AML-193 (cell line): Measurements from ENCODE around the gene BRCA1.
"Not testable (repeated sequence)": the region's sequence is repeated elsewhere in the genome, so short reads cannot be mapped to it uniquely, and the experiment has no call there.

Source experiments
- DNase-seq, 2 experiments: peaks; one replicate each; lab custom pipeline; 2025; lab: John Stamatoyannopoulos, UW

The BRCA1 gene

DNA sequence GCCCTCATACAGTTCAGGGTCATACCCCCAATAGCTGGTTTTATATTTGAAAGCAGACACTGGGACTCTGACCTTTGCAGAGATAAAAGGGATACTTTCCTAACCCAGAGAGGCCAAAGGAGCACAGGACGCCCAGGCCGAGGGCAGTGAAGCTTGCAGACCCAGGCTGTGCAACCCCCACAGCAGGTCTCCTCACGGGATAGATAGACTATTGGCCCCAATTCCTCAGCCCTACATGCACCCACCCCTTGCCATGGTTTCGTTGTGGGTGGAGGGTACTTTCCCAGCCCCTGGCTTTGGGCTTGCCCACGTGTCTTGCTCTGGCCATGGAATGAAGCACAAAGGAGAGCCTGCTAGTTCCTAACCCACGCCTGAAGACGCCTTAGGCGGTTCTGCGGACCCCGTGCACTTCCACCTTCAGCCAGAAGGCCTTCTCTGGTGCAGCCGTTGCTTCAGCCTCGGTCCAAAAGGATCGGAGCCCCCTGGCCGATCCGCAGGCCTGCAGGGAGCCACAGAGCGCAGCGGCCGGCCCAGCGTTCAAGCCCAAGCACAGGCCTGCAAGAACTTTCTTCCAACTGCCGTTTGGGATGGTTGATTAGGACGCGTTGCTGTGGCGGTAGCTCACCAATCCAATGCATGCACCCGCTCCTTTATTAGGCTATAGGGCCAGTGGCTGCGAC lies 9.8 kb upstream of the BRCA1 start:
- DNase-seq, result no peak

DNA sequence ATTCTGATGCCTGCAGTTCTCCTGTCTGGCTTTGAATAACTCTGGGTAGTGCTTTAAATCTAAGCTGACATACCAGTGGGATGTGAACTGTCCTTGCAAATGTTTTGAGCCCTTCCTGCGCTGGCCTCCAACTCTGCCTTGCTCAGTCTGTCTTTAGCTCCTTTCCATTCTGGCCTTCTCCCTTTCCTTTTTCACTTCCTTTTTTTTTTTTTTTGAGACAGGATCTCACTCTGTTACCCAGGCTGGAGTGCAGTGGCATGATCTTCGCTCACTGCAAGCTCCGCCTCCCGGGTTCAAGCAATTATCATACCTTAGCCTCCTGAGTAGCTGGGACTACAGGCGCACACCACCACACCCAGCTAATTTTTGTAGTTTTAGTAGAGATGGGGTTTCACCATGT lies 8.3 kb upstream of the BRCA1 start:
- not testable (repeated sequence) for DNase-seq

DNA sequence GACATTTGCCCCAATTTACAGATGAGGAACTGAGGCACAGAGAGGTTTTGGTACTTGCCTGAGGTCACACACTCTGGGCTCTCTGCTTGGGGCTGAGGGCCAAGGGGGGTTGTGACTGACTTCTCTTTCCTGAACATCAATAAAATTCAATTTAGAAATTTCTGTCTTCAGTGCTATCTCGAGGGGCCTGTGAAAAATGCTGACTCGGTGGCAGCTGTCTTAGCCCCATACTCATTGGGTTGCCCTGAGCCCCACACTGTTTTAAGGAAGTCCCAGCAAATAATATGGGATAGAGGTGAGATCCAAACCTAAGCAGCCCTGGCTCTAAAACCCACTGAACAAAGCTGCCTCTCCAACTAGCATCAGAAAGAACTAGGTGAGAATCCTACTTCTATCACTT lies 7.0 kb upstream of the BRCA1 start:
- no peak for DNase-seq

DNA sequence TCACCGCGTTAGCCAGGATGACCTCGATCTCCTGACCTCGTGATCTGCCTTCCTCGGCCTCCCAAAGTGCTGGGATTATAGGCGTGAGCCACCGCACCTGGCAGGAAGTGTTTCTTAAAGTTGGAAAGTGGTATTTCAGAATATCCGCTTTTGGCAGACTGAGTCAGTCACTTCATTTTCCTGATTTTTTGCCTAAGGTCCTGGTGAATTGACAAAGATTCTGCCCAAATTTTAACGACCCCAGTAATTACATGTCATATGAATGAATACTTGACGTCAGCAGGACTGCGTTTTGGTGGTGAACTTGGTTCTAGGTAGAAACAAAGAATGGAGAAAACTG lies 4.5 kb upstream of the BRCA1 start:
- DNase-seq, result no peak

DNA sequence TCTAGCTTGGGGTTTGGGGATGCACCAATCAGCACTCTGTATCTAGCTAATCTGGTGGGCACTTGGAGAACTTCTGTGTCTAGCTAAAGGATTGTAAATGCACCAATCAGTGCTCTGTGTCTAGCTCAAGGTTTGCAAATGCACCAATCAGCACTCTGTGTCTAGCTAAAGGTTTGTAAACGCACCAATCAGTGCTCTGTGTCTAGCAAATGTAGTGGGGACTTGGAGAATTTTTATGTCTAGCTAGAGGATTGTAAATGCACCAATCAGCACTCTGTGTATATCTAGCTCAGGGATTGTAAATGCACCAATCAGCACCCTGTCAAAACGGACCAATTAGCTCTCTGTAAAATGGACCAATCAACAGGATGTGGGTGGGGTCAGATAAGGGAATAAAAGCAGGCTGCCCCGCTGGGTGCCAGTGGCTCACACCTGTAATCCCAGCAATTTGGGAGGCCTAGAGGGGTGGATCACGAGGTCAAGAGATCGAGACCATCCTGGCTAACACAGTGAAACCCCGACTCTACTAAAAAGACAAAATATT lies 2.2 kb upstream of the BRCA1 start:
- DNase-seq, result not testable (repeated sequence)

DNA sequence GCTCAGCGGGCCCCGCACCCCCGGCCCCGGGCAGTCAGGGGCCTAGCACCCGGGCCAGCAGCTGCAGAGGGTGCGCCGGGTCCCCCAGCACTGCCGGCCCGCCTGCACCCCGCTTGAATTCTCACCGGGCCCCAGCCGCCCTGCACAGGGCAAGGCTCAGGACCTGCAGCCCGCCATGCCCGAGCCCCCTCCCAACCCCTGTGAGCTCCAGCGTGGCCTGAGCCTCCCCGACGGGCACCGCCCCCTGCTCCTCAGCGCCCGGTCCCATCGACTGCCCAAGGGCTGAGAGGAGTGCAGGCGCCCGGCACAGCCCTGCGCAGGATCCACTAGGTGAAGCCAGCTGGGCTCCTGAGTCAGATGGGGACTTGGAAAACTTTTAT lies 1.7 kb upstream of the BRCA1 start:
- DNase-seq, result no peak

- DNase-seq, result no peak
Observed at GRCh38 chr17:43125967-43126910, 1.1 kb upstream of the BRCA1 start.

GRCh38 chr17:43118679-43119615 lies 6.2 kb downstream of the BRCA1 start:
- no peak for DNase-seq

DNA sequence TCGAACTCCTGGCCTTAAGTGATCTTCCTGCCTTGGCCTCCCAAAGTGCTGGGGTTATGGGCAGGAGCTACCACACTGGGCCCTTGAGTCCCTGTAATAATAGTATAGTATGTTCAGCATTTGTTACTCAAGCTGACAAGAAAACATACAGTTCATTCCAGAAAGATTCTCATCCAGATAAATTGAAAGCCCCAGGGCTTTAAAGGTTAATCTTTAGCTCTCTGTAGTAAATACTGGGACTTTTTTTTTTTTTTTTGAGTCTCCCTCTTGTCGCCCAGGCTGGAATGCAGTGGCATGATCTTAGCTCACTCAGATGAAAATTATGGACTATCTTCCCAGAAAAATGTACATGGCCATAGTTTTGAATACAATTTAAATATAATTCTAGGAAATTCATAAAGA lies 11.0 kb downstream of the BRCA1 start:
- DNase-seq, result no peak

GRCh38 chr17:43106552-43106951 lies 18.6 kb downstream of the BRCA1 start:
- no peak for DNase-seq

DNA sequence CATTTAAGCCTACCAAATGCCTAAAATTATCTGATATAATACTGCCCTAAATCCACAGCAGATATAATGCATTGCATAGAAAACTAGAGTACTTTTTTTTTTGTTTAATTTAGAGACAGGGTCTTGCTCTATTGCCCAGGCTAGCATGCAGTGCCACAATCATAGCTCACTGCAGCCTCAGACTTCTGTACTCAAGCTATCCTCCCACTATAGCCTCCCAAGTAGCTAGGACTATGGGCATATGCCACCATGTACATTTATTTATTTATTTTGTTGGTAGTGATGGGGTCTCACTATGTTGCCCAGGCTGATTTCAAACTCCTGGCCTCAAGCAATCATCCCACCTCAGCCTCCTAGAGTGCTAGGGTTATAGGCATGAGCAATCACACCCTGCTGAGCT lies 20.0 kb downstream of the BRCA1 start:
- DNase-seq, result no peak

- DNase-seq, result no peak
Observed at GRCh38 chr17:43104665-43105064, 20.5 kb downstream of the BRCA1 start.

DNA sequence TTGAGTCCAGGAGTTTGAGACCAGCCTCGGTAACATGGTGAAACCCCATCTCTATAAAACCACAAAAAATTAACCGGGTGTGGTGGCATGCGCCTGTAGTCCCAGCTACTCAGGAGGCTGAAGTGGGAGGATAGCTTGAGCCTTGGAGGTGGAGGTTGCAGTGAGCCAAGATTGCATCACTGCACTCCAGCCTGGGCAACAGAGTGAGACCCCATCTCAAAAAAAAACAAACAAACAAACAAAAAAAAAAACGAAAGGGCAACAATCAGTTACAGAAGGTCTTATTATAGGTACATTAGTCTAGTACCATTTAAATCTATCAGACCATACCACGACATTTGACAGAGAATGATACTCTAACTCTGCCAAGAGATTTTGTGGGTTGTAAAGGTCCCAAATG lies 29.8 kb downstream of the BRCA1 start:
- not testable (repeated sequence) for DNase-seq

DNA sequence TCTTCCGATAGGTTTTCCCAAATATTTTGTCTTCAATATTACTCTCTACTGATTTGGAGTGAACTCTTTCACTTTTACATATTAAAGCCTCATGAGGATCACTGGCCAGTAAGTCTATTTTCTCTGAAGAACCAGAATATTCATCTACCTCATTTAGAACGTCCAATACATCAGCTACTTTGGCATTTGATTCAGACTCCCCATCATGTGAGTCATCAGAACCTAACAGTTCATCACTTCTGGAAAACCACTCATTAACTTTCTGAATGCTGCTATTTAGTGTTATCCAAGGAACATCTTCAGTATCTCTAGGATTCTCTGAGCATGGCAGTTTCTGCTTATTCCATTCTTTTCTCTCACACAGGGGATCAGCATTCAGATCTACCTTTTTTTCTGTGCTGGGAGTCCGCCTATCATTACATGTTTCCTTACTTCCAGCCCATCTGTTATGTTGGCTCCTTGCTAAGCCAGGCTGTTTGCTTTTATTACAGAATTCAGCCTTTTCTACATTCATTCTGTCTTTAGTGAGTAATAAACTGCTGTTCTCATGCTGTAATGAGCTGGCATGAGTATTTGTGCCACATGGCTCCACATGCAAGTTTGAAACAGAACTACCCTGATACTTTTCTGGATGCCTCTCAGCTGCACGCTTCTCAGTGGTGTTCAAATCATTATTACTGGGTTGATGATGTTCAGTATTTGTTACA lies 30.9 kb downstream of the BRCA1 start:
- no peak for DNase-seq

- no peak for DNase-seq
Observed at GRCh38 chr17:43092901-43093300, 32.3 kb downstream of the BRCA1 start.

GRCh38 chr17:43090022-43090421 lies 35.1 kb downstream of the BRCA1 start:
- no peak for DNase-seq

DNA sequence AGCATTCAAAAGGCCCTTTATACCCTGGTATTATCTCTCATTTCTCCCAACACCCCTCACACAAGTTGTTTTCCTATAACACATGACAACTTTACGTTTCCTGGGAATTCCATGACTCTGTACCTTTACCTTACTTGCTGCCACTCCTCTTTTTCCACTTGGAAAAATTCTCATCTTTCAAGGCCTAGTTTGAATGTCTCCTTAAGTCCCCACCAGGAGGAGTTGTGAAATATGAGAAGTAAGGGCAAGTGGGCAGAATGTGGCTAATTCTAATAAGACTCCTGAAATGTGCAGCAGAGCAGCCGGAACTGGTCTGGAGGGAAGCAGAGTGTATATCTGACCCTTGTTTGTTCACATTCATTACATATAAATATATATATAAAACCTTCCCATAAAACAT lies 39.7 kb downstream of the BRCA1 start:
- peak in 1 of 2 experiments; percentile 8 for DNase-seq

- DNase-seq, result no peak
Observed at GRCh38 chr17:43079641-43080302, 45.4 kb downstream of the BRCA1 start.

DNA sequence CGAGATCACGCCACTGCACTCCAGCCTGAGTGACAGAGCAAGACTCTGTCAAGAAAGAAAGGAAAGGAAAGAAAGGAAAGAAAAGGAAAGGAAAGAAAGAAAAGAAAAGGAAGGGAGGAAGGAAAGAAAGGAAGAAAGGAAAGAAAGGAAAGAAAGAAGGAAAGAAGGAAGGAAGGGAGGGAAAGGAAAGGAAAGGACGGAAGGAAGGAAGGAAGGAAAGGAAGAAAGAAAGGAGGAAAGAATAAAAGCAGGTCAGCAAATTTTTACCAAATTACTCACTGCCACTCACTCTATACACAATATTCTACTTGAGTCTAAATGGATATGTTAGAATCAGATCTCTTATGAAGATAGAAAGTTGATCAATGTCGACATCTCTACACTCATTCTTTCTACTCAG lies 50.3 kb downstream of the BRCA1 start:
- no peak for DNase-seq

DNA sequence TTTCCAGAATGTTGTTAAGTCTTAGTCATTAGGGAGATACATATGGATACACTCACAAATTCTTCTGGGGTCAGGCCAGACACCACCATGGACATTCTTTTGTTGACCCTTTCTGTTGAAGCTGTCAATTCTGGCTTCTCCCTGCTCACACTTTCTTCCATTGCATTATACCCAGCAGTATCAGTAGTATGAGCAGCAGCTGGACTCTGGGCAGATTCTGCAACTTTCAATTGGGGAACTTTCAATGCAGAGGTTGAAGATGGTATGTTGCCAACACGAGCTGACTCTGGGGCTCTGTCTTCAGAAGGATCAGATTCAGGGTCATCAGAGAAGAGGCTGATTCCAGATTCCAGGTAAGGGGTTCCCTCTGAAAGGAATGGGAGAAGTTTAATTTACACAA lies 54.3 kb downstream of the BRCA1 start:
- DNase-seq, result no peak

GRCh38 chr17:43070257-43070656 lies 54.9 kb downstream of the BRCA1 start:
- no peak for DNase-seq
